H7 (cell line): Measurements from ENCODE around the gene ATP6V0A4. TPM values are rescaled to one million over a fixed set of nuclear protein-coding genes. Genes with fewer than 3 reads are reported as not detected.
"Not testable (repeated sequence)": the region's sequence is repeated elsewhere in the genome, so short reads cannot be mapped to it uniquely, and the experiment has no call there.

Source experiments
- DNase-seq: peaks from one replicate; pipeline ENCODE4 v3.0.0; 2012
- H3K27me3 ChIP-seq: 2 replicates; pipeline ENCODE4 v1.6.0; 2011; ENCODE audit warnings: mild to moderate bottlenecking, low read length; ENCODE audit not compliant: control insufficient read depth, insufficient read depth
- H3K36me3 ChIP-seq: replicated peaks from 2 replicates; pipeline ENCODE4 v1.5.1; 2011; ENCODE audit warnings: low read length; ENCODE audit not compliant: control insufficient read depth, insufficient read depth
- H3K4me3 ChIP-seq: 2 replicates; pipeline ENCODE4 v1.5.1; 2011; ENCODE audit warnings: low read depth, mild to moderate bottlenecking, control low read depth, low read length, moderate library complexity; ENCODE audit not compliant: insufficient read depth
- total RNA-seq: library from RNA; depleted of rRNA; stranded (reverse); fragments of >200 nt; shearing (Covaris generic); gene quantifications from 2 replicates; pipeline ENCODE4 v1.2.3, GENCODE V29; 2014

ATP6V0A4 gene
- total RNA-seq, 1 experiment from 2014 or later = 0.42 TPM

DNA sequence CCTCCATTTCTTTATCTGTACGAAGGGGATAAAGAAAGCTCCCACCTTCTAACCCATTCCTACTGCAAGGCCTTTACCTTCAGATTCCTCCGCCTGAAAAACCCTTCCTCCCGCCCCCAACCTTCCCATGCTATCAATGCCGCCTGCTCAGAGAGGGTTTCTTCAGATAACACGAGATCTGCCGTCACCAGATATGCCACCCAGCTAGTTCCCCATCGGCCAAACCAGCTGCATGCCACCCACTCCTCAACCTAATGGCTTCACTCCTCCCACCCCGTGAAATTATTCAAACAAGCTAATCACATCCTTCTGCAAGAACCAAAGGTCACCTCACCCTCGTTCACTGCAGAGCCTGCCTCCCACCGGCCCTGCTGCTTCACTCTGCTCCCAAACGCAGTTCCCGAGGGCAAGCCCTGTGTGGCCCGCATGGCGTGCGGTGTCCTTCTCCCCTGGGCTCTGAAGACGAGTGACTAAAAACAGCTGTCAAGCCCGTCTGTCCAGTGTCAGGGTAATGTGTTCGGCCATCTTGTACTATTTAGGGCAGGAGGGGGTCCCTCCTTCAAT lies 47.0 kb downstream of the ATP6V0A4 start:
- H3K36me3 ChIP-seq = no peaks in the 10 kb centered on the region
- H3K27me3 ChIP-seq = no peaks in the 10 kb centered on the region
- no peak overlapping the region for H3K4me3 ChIP-seq
- DNase-seq = no peak

DNA sequence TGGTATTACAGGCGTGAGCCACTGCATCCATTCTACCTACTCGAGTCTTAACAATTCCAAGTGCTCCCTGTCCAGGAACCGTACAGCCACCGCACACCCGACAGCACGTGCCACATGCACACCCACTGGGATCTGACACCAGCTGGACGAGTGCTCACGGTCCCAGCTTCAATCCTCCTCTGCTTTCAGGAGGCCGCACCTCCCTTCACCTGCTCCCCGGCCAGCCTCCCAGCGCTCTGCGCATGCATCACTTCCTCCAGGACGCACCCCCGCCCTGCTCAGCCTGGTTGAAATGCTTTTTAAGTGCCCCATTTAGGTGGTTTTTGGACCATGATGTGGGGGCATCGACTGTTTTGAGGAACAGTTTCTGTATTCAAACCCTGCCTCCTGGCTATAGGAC lies 47.5 kb downstream of the ATP6V0A4 start:
- Histone ChIP-seq H3K36me3 (no peaks in the 10 kb centered on the region), H3K4me3 (no peak overlapping the region), H3K27me3 (no peaks in the 10 kb centered on the region)
- DNase-seq = no peak

DNA sequence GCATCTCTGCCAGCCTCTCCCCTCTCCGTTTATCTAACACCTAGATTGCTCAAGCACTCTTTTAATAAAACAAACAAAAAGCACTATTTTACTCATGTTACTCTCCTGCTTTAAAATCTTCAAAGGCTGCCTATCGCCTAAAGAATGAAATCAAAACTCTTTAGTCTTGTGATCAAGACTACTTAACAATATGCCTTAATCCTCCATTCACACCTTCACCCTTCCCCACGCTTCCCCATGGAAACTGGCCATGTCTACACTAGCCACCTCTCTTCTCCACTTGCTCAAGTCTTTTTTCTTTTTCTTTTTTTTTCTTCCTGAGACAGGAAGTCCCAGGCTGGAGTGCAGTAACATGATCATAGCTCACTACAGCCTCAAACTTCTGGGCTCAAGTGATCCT lies 48.0 kb downstream of the ATP6V0A4 start:
- H3K4me3 ChIP-seq = no peak overlapping the region
- no peaks in the 10 kb centered on the region for H3K27me3 ChIP-seq
- H3K36me3 ChIP-seq = no peaks in the 10 kb centered on the region
- DNase-seq = no peak

DNA sequence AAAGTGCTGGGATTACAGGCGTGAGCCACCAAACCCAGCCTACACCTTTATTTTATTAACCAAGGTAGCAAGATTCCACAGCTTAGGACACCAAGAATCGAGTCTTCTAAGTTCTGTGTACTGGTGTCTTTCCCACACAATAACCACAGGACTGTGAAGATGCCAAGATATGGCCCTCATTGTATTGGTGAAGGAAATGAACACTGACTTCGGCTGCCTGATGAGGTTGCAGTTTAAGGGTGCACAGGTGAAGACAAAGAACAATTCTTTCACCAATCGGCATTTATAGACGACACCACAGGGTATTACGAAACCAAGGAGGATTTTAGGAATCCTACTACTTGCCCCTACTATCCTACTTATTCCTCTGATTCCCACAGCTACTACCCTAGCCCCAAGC lies 49.3 kb downstream of the ATP6V0A4 start:
- H3K4me3 ChIP-seq = no peak overlapping the region
- H3K27me3 ChIP-seq = no peaks in the 10 kb centered on the region
- DNase-seq = no peak
- no peaks in the 10 kb centered on the region for H3K36me3 ChIP-seq

DNA sequence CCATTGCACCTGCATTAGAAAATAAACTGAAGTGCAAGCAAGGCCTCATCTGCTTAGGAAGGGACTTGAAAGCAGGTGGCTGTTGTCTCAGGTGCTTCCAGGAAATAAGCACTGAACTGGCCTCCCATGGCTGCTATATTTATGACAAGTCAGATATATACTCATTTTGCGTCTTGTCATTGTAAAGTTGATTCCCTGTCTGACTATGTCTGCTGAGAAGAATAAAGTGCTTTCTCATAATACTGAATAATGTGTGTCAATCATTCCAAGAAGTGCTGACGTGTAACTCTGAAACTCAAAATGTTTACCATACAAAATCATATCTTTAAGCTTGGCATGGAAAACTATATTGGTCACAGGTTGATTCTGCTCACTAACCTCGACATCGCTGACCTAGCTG lies 51.9 kb downstream of the ATP6V0A4 start:
- H3K27me3 ChIP-seq = no peaks in the 10 kb centered on the region
- no peak for DNase-seq
- no peaks in the 10 kb centered on the region for H3K36me3 ChIP-seq
- H3K4me3 ChIP-seq = no peak overlapping the region

DNA sequence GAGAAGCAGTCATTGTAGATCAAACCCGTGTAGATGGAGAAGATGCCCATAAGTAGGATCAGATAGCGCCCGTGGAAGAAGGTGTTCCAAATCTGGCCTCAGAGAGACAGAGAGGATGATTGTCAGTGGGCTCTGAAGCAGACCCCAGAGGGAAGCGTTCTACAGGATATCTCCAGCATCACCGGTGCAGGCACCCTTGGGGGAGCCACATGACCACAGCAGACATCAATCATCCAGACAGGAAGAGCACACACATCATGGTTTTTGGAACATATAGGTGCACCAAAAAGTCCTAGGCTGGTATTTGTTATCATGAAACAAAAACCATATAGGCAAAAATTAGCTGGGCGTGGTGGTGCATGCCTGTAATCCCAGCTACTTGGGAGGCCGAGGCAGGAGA lies 52.8 kb downstream of the ATP6V0A4 start:
- Histone ChIP-seq H3K27me3 (no peaks in the 10 kb centered on the region), H3K4me3 (no peak overlapping the region), H3K36me3 (no peaks in the 10 kb centered on the region)
- no peak for DNase-seq

DNA sequence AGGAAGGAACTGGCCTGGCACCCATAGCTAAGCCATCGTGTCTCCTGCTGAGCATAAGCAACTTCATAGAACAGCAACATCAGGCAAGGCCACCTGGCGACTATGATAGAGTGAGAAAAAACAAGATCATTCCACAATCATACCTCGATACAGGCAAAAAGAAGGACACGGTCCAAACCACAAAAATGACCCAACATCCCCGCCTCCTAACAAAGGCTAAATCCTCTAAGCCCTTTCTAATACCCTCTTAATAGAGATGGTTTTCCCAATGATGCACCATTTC lies 56.6 kb downstream of the ATP6V0A4 start:
- no peaks in the 10 kb centered on the region for H3K27me3 ChIP-seq
- DNase-seq = no peak
- no peak overlapping the region for H3K4me3 ChIP-seq
- H3K36me3 ChIP-seq = no peaks in the 10 kb centered on the region

DNA sequence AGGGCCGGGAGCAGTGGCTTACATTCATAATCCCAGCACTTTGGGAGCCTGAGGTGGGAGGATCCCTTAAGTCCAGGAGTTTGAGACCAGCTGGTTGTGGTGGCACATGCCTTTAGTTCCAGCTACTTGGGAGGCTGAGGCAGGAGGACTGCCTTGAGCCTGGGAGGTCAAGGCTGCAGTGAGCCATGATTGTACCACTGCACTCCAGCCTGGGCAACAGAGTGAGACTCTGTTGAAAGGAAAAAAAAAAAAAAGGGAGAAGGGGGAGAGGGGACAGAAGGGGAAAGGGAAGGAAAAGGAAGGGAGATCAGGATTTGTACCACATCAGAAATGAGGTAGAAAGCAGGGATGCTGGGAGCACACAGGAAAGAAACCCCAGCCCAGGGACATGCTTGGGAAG lies 58.1 kb downstream of the ATP6V0A4 start:
- Histone ChIP-seq H3K27me3 (no peaks in the 10 kb centered on the region), H3K4me3 (no peak overlapping the region), H3K36me3 (no peaks in the 10 kb centered on the region)
- DNase-seq = no peak

DNA sequence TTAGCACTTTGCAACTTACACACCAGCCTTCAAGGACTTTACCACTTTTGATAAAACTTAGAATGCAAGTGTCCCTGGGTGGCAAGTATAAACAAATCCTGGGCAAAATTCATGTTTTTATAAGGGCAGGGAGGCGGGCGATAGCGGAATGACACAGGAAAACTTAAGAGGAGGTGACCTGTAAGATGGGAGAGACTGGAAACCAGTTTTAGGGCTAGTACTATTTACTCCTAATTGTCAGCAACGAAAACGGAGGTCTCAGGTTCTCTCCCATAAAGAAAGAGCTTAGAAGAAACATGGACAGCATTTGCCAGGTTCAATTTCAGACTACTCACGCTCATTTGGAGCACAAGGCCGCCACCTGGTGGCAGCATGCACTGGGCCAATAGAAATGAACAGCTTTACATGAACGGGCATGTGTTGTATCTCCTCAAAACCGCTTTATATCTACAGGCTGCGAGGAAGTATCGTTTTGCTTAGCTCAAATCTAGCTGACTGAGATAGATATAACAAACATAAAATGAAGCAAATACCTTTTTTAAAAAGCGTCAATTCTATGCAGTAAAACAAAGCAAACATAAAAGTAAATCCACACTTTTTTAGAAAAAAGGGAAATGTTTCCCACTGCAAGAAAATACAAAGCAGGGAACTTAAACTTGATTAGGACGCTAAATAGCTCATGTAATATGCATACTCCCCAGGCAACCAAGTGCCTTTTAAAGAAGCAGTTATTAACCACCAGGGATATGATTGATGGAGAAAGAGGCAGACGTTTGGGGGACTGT lies 59.3 kb downstream of the ATP6V0A4 start:
- no peaks in the 10 kb centered on the region for H3K27me3 ChIP-seq
- no peaks in the 10 kb centered on the region for H3K36me3 ChIP-seq
- H3K4me3 ChIP-seq = no peak overlapping the region
- DNase-seq = peak; percentile 71

DNA sequence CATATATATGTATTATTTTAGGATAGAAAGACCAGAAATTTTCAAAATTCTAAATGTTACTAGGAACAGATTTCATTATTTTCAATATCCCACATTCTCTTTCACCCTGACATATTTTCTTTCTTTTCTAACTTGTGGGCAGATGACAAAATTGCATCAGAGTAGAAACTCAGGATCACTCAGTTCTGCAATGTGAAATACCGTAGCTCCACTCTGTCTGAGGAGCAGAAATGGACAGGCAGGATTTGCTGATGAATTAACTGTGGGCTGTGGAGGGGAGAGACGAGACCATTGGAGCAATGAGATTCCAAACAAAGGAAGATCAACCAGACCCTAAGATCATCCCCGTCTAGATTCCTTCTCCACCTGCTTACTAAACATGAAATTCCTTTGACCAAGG lies 59.9 kb downstream of the ATP6V0A4 start:
- Histone ChIP-seq H3K36me3 (no peaks in the 10 kb centered on the region), H3K4me3 (no peak overlapping the region), H3K27me3 (no peaks in the 10 kb centered on the region)
- no peak for DNase-seq

DNA sequence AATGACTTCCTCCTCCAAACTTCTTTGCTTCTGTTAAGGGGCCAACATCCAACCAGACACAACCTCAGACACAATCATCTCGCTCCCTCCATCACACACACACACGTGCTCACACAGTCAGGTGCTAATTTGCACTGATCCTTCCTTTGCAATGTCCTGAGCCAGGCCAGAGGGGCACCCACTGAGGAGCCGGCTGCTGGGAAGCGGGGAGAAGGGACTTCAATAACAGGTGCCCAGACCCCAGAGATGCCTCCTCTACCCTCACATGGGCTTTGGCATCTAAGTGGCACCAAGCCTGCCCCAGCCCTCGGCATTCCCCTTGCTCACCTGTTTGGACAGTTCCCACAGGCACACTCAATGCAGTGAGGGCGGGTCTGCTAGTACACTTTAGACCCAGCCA lies 62.6 kb downstream of the ATP6V0A4 start:
- DNase-seq = no peak
- H3K27me3 ChIP-seq = no peaks in the 10 kb centered on the region
- H3K36me3 ChIP-seq = no peaks in the 10 kb centered on the region

DNA sequence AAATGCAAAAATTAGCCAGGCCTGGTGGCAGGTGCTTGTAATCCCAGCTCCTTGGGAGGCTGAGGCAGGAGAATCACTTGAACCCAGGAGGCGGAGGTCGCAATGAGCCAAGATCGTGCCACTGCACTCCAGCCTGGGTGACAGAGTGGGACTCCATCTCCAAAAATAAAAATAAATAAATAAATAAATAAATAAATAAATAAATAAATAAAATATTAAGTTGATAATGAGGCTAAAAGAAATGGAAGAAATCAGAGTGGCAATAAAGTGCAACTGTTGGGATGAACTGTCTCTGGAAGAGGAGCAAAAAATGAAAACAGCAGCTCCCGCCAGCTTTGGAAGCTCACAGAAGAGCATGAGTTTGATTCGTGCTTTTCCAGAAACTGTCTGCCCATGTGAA lies 66.3 kb downstream of the ATP6V0A4 start:
- H3K36me3 ChIP-seq, H3K4me3 ChIP-seq, DNase-seq, H3K27me3 ChIP-seq: not testable (repeated sequence)

More for the DNA sequence above, 62.6 kb downstream of the ATP6V0A4 start:
- no peak overlapping the region for H3K4me3 ChIP-seq

DNA sequence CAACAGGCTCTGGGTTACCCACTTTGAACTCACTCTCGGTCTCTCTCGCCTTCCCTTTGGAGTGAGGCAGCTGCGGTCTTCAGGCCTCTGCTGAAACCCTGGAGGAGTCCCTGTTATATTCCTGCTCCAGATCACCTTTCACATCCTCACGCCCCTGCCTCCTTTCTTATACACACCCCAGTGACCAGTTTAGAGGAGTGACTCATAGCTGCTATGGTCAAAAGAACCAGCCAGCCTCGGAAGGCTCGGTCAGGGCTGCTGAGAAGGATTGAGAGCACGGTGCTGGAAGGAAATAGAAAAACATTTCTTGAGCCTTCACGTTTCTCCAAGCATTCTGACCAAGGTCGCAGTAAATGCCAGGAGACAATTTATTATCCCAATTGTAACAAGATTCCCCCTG lies 68.6 kb downstream of the ATP6V0A4 start:
- H3K27me3 ChIP-seq = no peaks in the 10 kb centered on the region
- H3K36me3 ChIP-seq = no peaks in the 10 kb centered on the region
- no peak for DNase-seq
- H3K4me3 ChIP-seq = no peak overlapping the region

DNA sequence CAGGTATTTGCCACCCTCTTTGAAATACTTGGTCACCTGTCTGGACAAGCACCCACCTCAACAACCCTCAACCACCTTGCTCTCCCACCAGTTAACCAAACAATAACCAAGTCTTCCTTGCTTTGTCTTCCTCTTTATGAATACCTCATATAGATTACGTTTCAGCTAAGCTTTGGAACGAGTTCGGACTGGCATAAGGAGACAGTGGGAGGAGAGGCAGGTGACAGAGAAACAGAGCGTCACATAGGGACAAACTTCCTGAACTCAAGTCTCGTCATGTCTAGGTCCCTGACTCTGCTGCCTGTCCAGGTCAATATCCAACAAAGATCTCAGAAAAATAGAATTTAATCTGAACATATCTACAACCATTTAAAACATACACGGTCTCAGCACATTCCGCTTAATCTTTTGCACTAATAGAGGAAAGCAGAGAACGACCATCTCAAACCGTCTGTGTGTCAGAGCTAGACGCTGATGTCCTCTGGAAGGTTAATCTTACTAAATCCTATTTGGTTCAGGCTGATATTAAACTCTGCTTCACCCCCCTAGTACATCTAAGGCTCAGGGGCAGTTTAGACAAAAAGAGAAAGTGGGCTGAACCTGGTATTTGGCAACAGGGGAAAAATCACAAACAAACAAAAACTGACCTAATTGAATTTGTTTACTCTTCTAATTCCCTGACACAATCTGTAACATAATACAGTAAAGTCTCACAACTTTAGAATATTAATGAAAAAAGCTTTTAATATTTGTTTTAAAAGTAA lies 70.5 kb downstream of the ATP6V0A4 start:
- H3K36me3 ChIP-seq = no peaks in the 10 kb centered on the region

DNA sequence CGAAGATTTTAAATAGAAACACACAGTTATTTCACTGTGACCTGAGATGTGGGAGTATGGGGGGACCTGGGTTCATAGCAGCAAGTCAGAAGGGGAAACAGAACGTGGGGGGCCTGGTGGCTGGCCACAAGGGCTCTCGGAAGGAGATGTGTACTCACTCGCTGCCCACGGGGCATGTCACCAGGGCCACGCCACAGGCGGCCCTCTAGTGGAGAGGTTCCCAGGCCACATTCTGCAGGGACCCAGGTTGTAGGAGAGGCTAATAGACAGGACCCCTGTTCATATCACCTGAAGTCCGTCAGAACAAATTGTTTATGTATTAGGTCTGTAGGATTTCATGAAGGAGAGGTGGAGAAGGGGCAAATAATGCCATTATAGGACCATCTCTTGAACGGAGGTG lies 71.7 kb downstream of the ATP6V0A4 start:
- peak; percentile 76 for DNase-seq
- no peak overlapping the region for H3K4me3 ChIP-seq
- no peaks in the 10 kb centered on the region for H3K36me3 ChIP-seq
- no peaks in the 10 kb centered on the region for H3K27me3 ChIP-seq

More for the DNA sequence above, 70.5 kb downstream of the ATP6V0A4 start:
- no peak for DNase-seq
- no peak overlapping the region for H3K4me3 ChIP-seq
- H3K27me3 ChIP-seq = no peaks in the 10 kb centered on the region
